ENCODE measurements around the gene DNAH5. TPM values are rescaled to one million over a fixed set of nuclear protein-coding genes. Genes with fewer than 3 reads are reported as not detected.

DNAH5 gene
- total and polyA plus RNA-seq, 2 of the 13 experiments (the other 11 are each of a cell fraction or from before 2014, with no cell fraction given), result 0.09 TPM

- Histone ChIP-seq H3K27me3 (ENCODE audit: control insufficient read depth in 1 of 2, insufficient read depth in 2 of 2, low read length in 2 of 2) (peaks cover 0 to 8% of the 10 kb centered on the region in 2 experiments; a peak in 1 of 5 replicates), H3K27ac (ENCODE audit: extremely low read length, insufficient read depth, low read length) (no peak overlapping the region), H3K79me2 (ENCODE audit: insufficient read depth, low read length) (no peaks in the 10 kb centered on the region), H4K20me1 (ENCODE audit: insufficient read depth, low read length) (no peaks in the 10 kb centered on the region), H3K36me3 (replicated peaks in 1 of 2; ENCODE audit: control insufficient read depth in 1 of 2, insufficient read depth in 2 of 2, low read length in 2 of 2) (no peaks in the 10 kb centered on the region), H3K9me3 (ENCODE audit: low read length) (no peaks in the 10 kb centered on the region), H3K4me3 (replicated peaks in 1 of 3; ENCODE audit: insufficient read depth in 1 of 3, low read depth in 2 of 3, low read length in 3 of 3) (no peak overlapping the region), H3K4me1 (ENCODE audit: insufficient read depth, low read length) (no peaks in the 10 kb centered on the region), H2AFZ (ENCODE audit: low read length) (no peak overlapping the region), H3K4me2 (ENCODE audit: low read depth, low read length) (no peak overlapping the region), H3K9ac (ENCODE audit: insufficient read depth, low read depth, low read length) (no peak overlapping the region)
- peak; percentile 31; the same call in 1 of the 2 replicates for TF ChIP-seq ZNF768 (CRISPR knock-in tag; IDR thresholded peaks at IDR 0.05)
- TF ChIP-seq ZMYM3 (CRISPR knock-in tag; IDR thresholded peaks at IDR 0.05), result no peak
- no TSS peak for BruUV-seq (replicated peaks)
- POLR2A ChIA-PET, result no interaction called here
- intact Hi-C loops (cut with micrococcal nuclease; ENCODE audit: unreplicated experiment) (loop anchor here (2.0 kb wide), 1 partner anchor 117 kb away; no protein-coding TSS in a partner anchor), in situ Hi-C loops (cut with HindIII; ENCODE audit: extremely low pct_ligation_motif_present, low pct_unique_long_range_greater_than_20kb) (loop anchor here (5.0 to 10.0 kb wide), 4 partner anchors 115 to 655 kb away; no protein-coding TSS in a partner anchor)
- no peak for FAIRE-seq
- 7% methylated on average over 2 of the region's 2 CpGs for WGBS (ENCODE audit: low lambda C conversion rate)
- CTCF ChIA-PET (ENCODE audit: low intra/inter-chr PET ratio, low total read pairs), result no interaction called here
- ATAC-seq, result no peak
- no peak for DNase-seq (ENCODE audit: low spot score)
Measured at GRCh38 chr5:13989832-13990231, 45.3 kb upstream of the DNAH5 start.

GRCh38 chr5:13987843-13988464 lies 43.5 kb upstream of the DNAH5 start:
- no peak overlapping the region for H3K9ac ChIP-seq (ENCODE audit: insufficient read depth, low read depth, low read length)
- no peak overlapping the region for H2AFZ ChIP-seq (ENCODE audit: low read length)
- ATAC-seq (peak; percentile 61; the same call in 2 of the 3 replicates), DNase-seq (ENCODE audit: low spot score) (peak; percentile 37), FAIRE-seq (peak; percentile 81)
- H3K4me2 ChIP-seq (ENCODE audit: low read depth, low read length), result 0 out of 2 replicates have a peak overlapping the region, but pooled peaks have one; percentile 2
- no peak overlapping the region for H3K4me3 ChIP-seq (replicated peaks in 1 of 3; ENCODE audit: insufficient read depth in 1 of 3, low read depth in 2 of 3, low read length in 3 of 3)
- no peaks in the 10 kb centered on the region for H4K20me1 ChIP-seq (ENCODE audit: insufficient read depth, low read length)
- H3K27ac ChIP-seq (ENCODE audit: extremely low read length, insufficient read depth, low read length), result no peak overlapping the region
- peaks cover 0 to 4% of the 10 kb centered on the region in 2 experiments; a peak in 1 of 5 replicates for H3K27me3 ChIP-seq (ENCODE audit: control insufficient read depth in 1 of 2, insufficient read depth in 2 of 2, low read length in 2 of 2)
- intact Hi-C loops (cut with micrococcal nuclease; ENCODE audit: unreplicated experiment) (loop anchor here (1.0 to 2.0 kb wide), 3 partner anchors 119 to 376 kb away; no protein-coding TSS in a partner anchor), in situ Hi-C loops (cut with HindIII; ENCODE audit: extremely low pct_ligation_motif_present, low pct_unique_long_range_greater_than_20kb) (loop anchor here (5.0 to 10.0 kb wide), 4 partner anchors 117 to 657 kb away; no protein-coding TSS in a partner anchor)
- POLR2A ChIA-PET, result no interaction called here
- no peaks in the 10 kb centered on the region for H3K4me1 ChIP-seq (ENCODE audit: insufficient read depth, low read length)
- BruUV-seq (replicated peaks), result no TSS peak
- no peaks in the 10 kb centered on the region for H3K9me3 ChIP-seq (ENCODE audit: low read length)
- no peaks in the 10 kb centered on the region for H3K36me3 ChIP-seq (replicated peaks in 1 of 2; ENCODE audit: control insufficient read depth in 1 of 2, insufficient read depth in 2 of 2, low read length in 2 of 2)
- H3K79me2 ChIP-seq (ENCODE audit: insufficient read depth, low read length), result no peaks in the 10 kb centered on the region
- CTCF ChIA-PET (ENCODE audit: low intra/inter-chr PET ratio, low total read pairs), result interaction anchor here (0.8 to 2.3 kb wide), 4 partner anchors 120 to 411 kb away, joined by 4 to 11 read pairs (median 8); no protein-coding TSS in a partner anchor
- 15% methylated on average over 7 of the region's 7 CpGs for WGBS (ENCODE audit: low lambda C conversion rate)
- no peak for TF ChIP-seq ZNF317 (CRISPR knock-in tag; IDR thresholded peaks at IDR 0.05)
- peak; percentile 80 for TF ChIP-seq SMC3 (IDR thresholded peaks at IDR 0.05; ENCODE audit: low read length)
- TF ChIP-seq STAG1 (CRISPR knock-in tag; IDR thresholded peaks at IDR 0.05), result peak; percentile 91
- peak; percentile 72 for TF ChIP-seq RAD21 (CRISPR knock-in tag; IDR thresholded peaks at IDR 0.05)
- peak; percentile 76 for TF ChIP-seq CTCF (CRISPR knock-in tag; IDR thresholded peaks at IDR 0.05)
